Head of caudate nucleus (tissue), 42 donors: ENCODE results near the gene ANKUB1.
A peak's percentile ranks its signal among the peaks of the same experiment; 100 is the strongest.

Experiments
- DNase-seq, 42 donors: peaks; one replicate each; pipeline versions ENCODE4 v3.0.0 to v3.0.0-alpha.2; 2020 to 2021; ENCODE audit warnings: mixed read lengths in 7 of 42
- intact Hi-C: fragments of 100-400 bp; cut with DNase I; formaldehyde crosslinking; loops from one replicate; pipeline ENCODE4 v1.15.0; 2022

Gene ANKUB1

DNA sequence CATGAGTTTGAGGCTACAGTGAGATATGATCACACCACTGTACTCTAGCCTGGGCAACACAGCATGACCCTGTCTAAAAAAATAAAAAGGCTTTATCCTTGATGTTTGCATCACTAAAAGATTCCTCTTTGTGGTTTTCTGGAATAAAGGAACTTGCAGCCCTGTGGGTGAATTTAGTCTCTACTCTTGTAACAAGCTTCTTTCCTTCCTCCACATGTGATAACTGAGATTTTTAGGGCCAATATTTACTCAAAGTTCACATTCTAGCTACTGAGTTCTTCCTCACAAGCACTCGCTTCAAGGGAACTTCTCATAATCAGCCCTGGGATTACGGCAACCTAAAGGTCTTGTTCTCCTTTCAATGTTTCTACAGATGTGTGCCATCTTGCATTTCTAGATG, 64.7 kb downstream of the ANKUB1 start:
- no peak for DNase-seq
- intact Hi-C loops = no loop called here

DNA sequence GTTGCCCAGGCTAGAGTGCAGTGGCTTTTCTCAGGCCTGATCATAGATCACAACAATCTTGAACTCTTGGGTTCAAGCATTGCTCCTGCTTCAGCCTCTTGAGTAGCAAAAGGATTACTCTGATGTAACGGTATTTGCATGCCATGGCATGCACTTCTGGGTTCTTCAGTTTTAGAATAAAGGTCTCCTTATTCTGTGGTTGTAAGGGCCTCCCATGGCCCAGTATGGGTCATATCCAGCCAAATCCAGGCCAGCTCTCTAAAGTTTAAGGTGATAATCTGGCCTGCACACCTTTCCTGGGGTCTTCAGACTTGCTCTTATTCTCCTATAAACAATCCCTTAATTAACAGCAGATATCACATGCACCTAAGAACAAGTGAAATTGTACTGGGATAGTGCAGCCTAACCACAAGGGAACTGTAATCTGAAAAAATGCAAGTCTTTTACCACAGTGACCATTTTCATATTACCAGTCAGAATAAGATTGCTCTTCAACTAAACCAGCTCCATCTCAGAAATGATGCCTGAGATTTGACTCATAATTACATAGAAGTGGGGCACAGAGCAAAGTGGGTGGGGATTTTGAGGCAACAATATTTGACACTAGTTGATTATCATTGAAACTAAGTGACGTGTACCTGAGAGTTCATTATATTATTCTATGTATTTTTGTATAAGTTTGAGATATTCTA, 65.5 kb downstream of the ANKUB1 start:
- DNase-seq = no peak
- intact Hi-C loops = no loop called here

DNA sequence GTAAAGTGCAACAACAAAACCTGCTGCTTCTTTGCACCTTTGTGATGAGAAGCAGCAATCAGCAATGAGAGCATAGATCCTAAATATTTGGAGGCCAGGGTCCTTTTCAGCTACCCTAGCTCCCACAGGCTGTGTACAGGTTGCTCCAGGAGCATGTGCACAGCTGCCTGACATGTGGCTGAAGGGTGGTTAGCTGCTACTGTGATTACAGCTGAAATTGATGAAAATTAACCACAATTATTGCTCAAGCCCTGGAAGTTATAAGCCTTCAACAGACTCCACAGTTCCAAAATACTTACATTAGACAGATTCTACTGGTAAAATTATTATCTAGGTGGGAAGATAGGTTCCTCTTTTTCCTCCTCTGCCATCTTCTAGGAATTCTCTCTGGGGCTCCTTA, 68.6 kb downstream of the ANKUB1 start:
- no peak for DNase-seq
- intact Hi-C loops = no loop called here

DNA sequence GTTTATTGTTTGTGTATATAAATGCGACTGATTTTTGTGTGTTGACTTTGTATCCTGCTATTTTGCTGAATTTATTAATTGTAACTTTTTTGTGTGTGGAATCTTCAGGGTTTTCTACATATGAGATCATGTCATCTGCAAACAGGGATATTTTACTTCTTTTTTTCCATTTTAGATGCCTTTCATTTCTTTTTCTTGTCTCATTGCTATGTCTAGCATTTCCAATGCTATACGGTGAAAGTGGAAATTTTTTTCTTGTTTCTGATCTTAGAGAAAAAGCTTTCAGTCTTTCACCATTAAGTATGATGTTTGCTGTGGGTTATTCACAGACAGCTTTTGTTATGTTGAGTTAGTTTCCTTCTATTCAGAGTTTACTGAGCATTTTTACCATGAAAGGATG, 71.4 kb downstream of the ANKUB1 start:
- no peak for DNase-seq
- intact Hi-C loops = no loop called here

DNA sequence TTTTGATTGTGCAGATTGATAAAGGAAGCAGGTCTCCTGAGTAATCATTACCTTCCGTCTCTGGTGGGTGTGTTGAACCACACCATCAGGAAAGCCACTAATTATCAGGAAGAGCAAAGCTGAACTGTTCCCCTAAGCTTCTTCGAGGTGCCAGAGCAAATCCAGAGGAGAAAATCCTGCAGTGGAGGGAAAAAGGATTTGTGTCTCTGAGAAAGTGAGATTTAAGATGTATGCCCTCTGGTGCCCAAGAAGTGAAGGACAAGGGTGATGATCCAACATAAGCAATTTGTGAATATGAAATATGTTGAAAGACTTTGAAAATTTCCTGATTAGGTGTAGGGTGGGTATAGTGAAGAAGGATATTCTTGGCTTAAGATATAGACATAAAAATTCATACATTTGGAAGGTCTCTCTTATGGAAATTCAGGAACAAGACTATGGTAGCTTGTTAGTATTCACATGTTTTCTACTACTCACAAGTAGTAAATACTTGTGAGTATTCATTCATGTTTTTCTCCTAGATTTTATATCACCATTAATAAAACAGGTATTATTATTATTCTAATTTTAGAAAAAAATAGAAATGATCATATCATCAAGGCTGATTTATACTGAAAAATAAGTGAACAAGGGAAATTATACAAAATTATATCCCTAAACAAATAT, 74.8 kb downstream of the ANKUB1 start:
- peak in 31 of 42 donors; percentile 15 to 84 (median 61) for DNase-seq
- intact Hi-C loops = loop anchor here (5.0 kb wide), 2 partner anchors 190 to 205 kb away; no protein-coding TSS in a partner anchor

DNA sequence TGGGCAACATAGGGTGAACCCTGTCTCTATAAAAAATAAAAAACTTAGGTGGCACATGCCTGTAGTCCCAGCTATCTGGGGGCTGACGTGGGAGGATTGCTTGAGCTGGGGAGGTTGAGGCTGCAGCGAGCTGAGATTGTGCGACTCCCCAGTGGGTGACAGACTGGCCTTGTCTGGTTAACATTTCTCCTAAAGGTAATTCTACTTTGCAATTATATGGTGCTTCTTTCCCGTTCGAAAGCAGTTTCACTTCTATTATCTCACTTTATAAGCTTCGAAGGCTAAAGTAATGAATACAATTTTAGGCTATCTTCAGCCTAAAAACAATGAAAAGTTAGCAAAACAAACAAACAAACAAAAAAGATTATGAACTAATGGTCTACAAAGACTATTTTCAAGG, 75.4 kb downstream of the ANKUB1 start:
- intact Hi-C loops = loop anchor here (5.0 kb wide), 2 partner anchors 190 to 205 kb away; no protein-coding TSS in a partner anchor
- DNase-seq = no peak

DNA sequence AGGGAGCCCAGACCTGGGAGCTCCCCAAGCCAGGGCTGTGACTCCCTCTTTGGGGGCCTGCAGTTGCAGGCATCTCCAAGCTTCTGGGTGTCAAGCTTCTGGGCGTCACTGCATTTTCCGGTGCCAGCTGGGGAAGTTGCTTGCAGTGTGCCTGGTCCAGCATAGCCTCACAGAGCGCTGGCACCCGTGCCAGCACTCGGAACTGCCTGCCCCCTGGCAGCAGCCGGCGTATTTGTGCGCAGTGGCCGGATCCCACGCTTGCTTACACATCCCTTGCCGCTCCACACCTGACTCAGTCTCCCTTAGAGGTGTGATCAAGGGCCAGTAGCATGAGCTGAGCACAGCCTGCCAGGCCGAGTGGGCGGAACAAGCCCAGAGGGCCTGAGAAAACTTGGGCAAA, 77.1 kb downstream of the ANKUB1 start:
- DNase-seq = no peak
- intact Hi-C loops = loop anchor here (5.0 kb wide), 2 partner anchors 188 to 203 kb away; no protein-coding TSS in a partner anchor

DNA sequence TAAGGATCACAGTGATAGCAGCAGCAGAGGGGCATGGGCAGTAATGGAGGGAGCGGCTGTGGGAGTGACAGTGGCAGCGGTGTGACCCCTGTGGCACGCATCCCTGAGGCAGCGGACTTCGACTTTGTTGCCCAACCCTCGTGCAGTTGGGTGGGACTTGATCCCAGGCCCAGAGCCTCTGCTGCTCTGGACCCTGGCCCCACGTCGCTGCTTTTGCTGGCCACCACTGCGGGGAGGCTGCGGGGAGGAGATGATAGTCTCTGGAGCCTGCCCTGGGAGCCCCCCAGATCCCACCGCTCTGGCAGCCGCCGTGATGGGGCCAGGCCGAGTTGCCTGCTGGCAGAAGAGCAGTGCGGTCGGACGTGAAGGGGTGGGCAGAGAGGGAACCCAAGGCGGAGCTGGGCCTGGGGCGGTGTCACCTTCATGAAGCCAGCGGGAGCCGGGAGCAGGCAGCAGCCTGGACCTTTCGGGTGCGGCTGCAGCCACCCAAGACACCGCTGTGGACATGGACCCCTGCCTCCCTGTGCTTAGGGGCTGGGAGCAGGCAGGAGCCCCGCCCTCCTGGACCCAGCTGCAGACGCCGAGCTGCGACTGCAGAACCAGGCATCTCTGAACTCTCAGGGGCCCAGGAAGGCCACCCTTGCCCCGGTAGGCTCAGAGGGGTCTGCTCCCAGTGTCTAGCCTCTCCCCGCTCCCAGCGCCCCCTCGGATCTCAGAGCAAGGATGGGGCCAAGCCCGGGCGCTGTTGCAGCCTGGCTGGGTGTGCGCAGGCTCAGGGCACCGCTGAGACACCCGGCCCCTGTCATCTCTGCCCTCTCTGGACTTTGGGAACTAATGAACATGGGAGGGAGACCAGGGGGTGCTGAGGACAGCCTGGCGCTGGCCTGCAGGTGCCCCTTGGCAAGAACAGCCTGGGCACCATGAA, 78.4 kb downstream of the ANKUB1 start:
- intact Hi-C loops = no loop called here
- no peak for DNase-seq
